ENCODE measurements around the gene ANKLE1. TPM values are rescaled to one million over a fixed set of nuclear protein-coding genes. Genes with fewer than 3 reads are reported as not detected.

The ANKLE1 gene
- total RNA-seq, 1 experiment from 2014 or later, result 0.66 TPM

GRCh38 chr19:17323964-17324332 lies 42.2 kb downstream of the ANKLE1 start:
- no peak for DNase-seq
- no TSS peak for BruUV-seq (replicated peaks)
- no peak overlapping the region for H3K27ac Mint-ChIP-seq (ENCODE audit: unreplicated experiment)
- H3K36me3 Mint-ChIP-seq (ENCODE audit: insufficient read depth, unreplicated experiment), result peaks cover 20% of the 10 kb centered on the region
- no peaks in the 10 kb centered on the region for H3K4me1 Mint-ChIP-seq (ENCODE audit: low read depth, unreplicated experiment)
- intact Hi-C loops (cut with micrococcal nuclease; ENCODE audit: unreplicated experiment), result no loop called here
- CTCF ChIA-PET, result no interaction called here
- H3K4me3 Mint-ChIP-seq (ENCODE audit: low read depth, unreplicated experiment), result no peak overlapping the region
- no peaks in the 10 kb centered on the region for H3K27me3 Mint-ChIP-seq (ENCODE audit: unreplicated experiment)
- no peak for TF ChIP-seq CTCF (IDR thresholded peaks at IDR 0.05; ENCODE audit: unreplicated experiment)
- no peaks in the 10 kb centered on the region for H3K9me3 Mint-ChIP-seq (ENCODE audit: low read depth, unreplicated experiment)

DNA sequence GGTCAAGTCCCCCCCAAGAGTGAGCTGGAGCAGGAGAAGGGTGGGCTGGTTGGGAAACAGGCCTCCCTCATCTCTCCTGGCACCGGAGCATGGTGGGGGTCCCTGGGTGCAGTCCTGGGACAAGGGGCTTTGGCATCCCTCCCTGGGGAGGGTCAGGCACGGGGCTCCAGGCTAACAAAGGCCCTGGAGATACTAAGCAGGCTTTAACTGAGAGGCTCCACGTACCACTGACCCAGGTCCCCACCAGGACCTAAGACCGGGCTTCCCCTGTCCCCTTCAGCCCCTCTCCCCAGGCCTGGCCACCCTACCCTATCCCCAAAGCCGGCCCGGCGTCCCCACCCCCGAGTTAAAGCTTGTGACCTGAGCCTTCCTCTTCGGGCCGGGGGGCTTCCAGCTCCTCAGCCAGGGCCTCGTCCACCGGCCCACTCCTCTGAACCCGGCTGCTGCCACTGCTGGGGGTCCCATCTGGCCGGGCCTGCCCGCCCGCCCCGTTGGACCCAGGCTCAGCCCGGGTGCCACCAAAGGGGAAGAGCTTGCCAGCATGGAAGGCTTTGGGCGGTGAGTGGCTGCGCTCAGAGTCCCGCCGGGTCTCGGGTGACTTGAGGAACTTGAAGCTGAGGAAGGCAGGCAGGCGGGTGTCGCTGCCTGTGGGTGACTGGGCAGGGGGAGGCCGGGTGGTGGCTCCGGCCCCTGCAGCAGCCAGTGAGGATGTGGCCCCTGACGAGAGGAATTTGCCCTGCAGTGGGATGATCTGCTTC lies 42.8 kb downstream of the ANKLE1 start:
- H3K27me3 Mint-ChIP-seq (ENCODE audit: unreplicated experiment), result no peaks in the 10 kb centered on the region
- no peak for TF ChIP-seq CTCF (IDR thresholded peaks at IDR 0.05; ENCODE audit: unreplicated experiment)
- no peak overlapping the region for H3K4me3 Mint-ChIP-seq (ENCODE audit: low read depth, unreplicated experiment)
- intact Hi-C loops (cut with micrococcal nuclease; ENCODE audit: unreplicated experiment), result no loop called here
- H3K27ac Mint-ChIP-seq (ENCODE audit: unreplicated experiment), result no peak overlapping the region
- H3K36me3 Mint-ChIP-seq (ENCODE audit: insufficient read depth, unreplicated experiment), result peaks cover 20% of the 10 kb centered on the region
- no peaks in the 10 kb centered on the region for H3K4me1 Mint-ChIP-seq (ENCODE audit: low read depth, unreplicated experiment)
- CTCF ChIA-PET, result interaction anchor here (0.6 kb wide), 1 partner anchor 19 kb away, joined by 4 read pairs; no protein-coding TSS in a partner anchor
- no TSS peak for BruUV-seq (replicated peaks)
- no peak for DNase-seq
- no peaks in the 10 kb centered on the region for H3K9me3 Mint-ChIP-seq (ENCODE audit: low read depth, unreplicated experiment)

- Mint-ChIP-seq H3K9me3 (ENCODE audit: low read depth, unreplicated experiment) (no peaks in the 10 kb centered on the region), H3K27ac (ENCODE audit: unreplicated experiment) (no peak overlapping the region), H3K4me1 (ENCODE audit: low read depth, unreplicated experiment) (no peaks in the 10 kb centered on the region), H3K36me3 (ENCODE audit: insufficient read depth, unreplicated experiment) (peaks cover 17% of the 10 kb centered on the region), H3K4me3 (ENCODE audit: low read depth, unreplicated experiment) (no peak overlapping the region), H3K27me3 (ENCODE audit: unreplicated experiment) (no peaks in the 10 kb centered on the region)
- BruUV-seq (replicated peaks), result no TSS peak
- CTCF ChIA-PET, result interaction anchor here (0.6 kb wide), 1 partner anchor 20 kb away, joined by 4 read pairs; no protein-coding TSS in a partner anchor
- no peak for TF ChIP-seq CTCF (IDR thresholded peaks at IDR 0.05; ENCODE audit: unreplicated experiment)
- intact Hi-C loops (cut with micrococcal nuclease; ENCODE audit: unreplicated experiment), result no loop called here
- DNase-seq, result no peak
Observed at GRCh38 chr19:17325133-17325532, 43.4 kb downstream of the ANKLE1 start.

DNA sequence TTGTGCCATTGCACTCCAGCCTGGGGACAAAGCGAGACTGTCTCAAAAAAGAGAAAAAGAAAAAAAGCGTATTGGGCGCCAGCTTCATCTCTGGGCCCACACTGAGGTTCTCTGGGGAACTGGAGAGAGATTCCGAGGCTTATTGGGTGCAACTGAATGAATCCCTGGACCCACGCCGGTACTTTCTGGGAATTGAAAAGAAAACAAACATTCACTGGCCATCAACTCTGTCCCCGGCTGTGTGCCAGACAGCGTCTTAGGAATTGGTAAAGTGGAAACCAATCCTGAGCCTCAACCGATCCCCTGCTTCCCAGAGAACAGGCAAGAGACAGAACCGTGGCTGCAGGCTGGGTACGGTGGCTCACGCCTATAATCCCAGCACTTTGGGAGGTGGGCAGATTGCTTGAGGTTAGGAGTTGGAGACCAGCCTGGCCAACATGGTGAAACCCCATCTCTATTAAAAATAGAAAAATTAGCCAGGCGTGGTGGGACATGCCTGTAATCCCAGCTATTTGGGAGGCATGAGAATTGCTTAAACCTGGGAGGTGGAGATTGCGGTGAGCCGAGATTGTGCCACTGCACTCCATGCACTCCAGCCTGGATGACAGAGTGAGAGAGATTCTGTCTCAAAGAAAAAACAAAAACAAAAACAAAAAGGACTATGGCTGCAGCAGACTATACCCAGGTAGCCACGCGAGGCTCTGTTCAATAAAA lies 44.3 kb downstream of the ANKLE1 start:
- no peaks in the 10 kb centered on the region for H3K27me3 Mint-ChIP-seq (ENCODE audit: unreplicated experiment)
- CTCF ChIA-PET, result no interaction called here
- DNase-seq, result no peak
- H3K36me3 Mint-ChIP-seq (ENCODE audit: insufficient read depth, unreplicated experiment), result peaks cover 16% of the 10 kb centered on the region
- H3K9me3 Mint-ChIP-seq (ENCODE audit: low read depth, unreplicated experiment), result no peaks in the 10 kb centered on the region
- H3K27ac Mint-ChIP-seq (ENCODE audit: unreplicated experiment), result no peak overlapping the region
- H3K4me3 Mint-ChIP-seq (ENCODE audit: low read depth, unreplicated experiment), result no peak overlapping the region
- H3K4me1 Mint-ChIP-seq (ENCODE audit: low read depth, unreplicated experiment), result no peaks in the 10 kb centered on the region
- TF ChIP-seq CTCF (IDR thresholded peaks at IDR 0.05; ENCODE audit: unreplicated experiment), result no peak
- no TSS peak for BruUV-seq (replicated peaks)
- intact Hi-C loops (cut with micrococcal nuclease; ENCODE audit: unreplicated experiment), result no loop called here

Measured in Calu3 (cell line).